ENCODE measurements around the gene SUN2. TPM values are rescaled to one million over a fixed set of nuclear protein-coding genes. Genes with fewer than 3 reads are reported as not detected.

Gene SUN2
- total and polyA plus RNA-seq, 10 of the 15 experiments (the other 5 are each of a cell fraction or from before 2014, with no cell fraction given): 0.18 to 107 (median 35.9) TPM

- no peak for TF ChIP-seq IKZF1 (conservative IDR thresholded peaks at IDR 0.05)
Measured at GRCh38 chr22:38698407-38699094, 57.2 kb downstream of the SUN2 start (continued).

- Histone ChIP-seq H4K20me1 (ENCODE audit: control insufficient read depth, insufficient read depth) (no peaks in the 10 kb centered on the region), H3K9ac (ENCODE audit: control insufficient read depth, insufficient read depth, low read length) (no peak overlapping the region), H3K9me3 (replicated peaks; ENCODE audit: control insufficient read depth, insufficient read depth, low read length) (no peaks in the 10 kb centered on the region), H2AFZ (ENCODE audit: control insufficient read depth, low read depth, low read length) (no peak overlapping the region), H3K4me2 (ENCODE audit: control insufficient read depth, insufficient read depth) (peak overlapping the region; percentile 83), H3K4me1 (ENCODE audit: control insufficient read depth, insufficient read depth, low read length) (peaks cover 8% of the 10 kb centered on the region), H3K4me3 (peak overlapping the region; percentile 86), H3K79me2 (ENCODE audit: control insufficient read depth, insufficient read depth, low read length) (peaks cover 56% of the 10 kb centered on the region), H3K27me3 (replicated peaks in 1 of 2; ENCODE audit: control insufficient read depth in 2 of 2, insufficient read depth in 2 of 2, low read length in 1 of 2) (no peaks in the 10 kb centered on the region), H3K36me3 (ENCODE audit: control insufficient read depth in 2 of 2, insufficient read depth in 2 of 2, low read length in 1 of 2) (0 out of 4 replicates have a peak, but pooled peaks cover 0 to 7% of the 10 kb centered on the region in 2 experiments), H3K27ac (ENCODE audit: control insufficient read depth, insufficient read depth) (no peak overlapping the region)
- DNase-seq (ENCODE audit: low read depth, low spot score): no peak
- SMC1A ChIA-PET (ENCODE audit: uncharacterized antibody, unreplicated experiment): interaction anchor here (0.9 to 7.6 kb wide), 5 partner anchors 10 to 40 kb away, joined by 3 to 54 read pairs (median 11); partner anchors contain the start of genes CBY1, FAM227A, GTPBP1 and TOMM22
- BruUV-seq (replicated peaks): no TSS peak
- no peak for FAIRE-seq
- intact Hi-C loops (cut with micrococcal nuclease; ENCODE audit: unreplicated experiment) (no loop called here), in situ Hi-C loops (cut with MboI) (no loop called here)
- RAD21 ChIA-PET (ENCODE audit: unreplicated experiment): interaction anchor here (1.7 to 5.3 kb wide), 3 partner anchors 11 to 16 kb away, joined by 3 to 30 read pairs (median 12); partner anchors contain the start of gene TOMM22
- TF ChIP-seq TCF12 (IDR thresholded peaks at IDR 0.05; ENCODE audit: low read depth, low read length) (no peak), ZSCAN29 (IDR thresholded peaks at IDR 0.05) (no peak), ZBTB40 (IDR thresholded peaks at IDR 0.05; ENCODE audit: borderline replicate concordance) (peak; percentile 25; the same call in 1 of the 2 replicates), ZBTB33 (IDR thresholded peaks at IDR 0.05) (peak; percentile 92; the same call in 1 of the 2 replicates), IKZF1 (conservative IDR thresholded peaks at IDR 0.05) (0 out of 2 replicates have a peak, but pooled peaks have one; percentile 24), MLLT1 (IDR thresholded peaks at IDR 0.05) (peak; percentile 94)
- ATAC-seq: no peak
- POLR2A ChIA-PET: interaction anchor here (1.0 to 5.9 kb wide), 8 partner anchors 8 to 60 kb away, joined by 4 to 43 read pairs (median 12); partner anchors contain the start of genes CBY1, FAM227A, GTPBP1 and SUN2
- CTCF ChIA-PET: interaction anchor here (0.6 to 4.4 kb wide), 8 partner anchors 10 to 802 kb away, joined by 3 to 45 read pairs (median 4); partner anchors contain the start of gene TOMM22
- WGBS (ENCODE audit: insufficient coverage, insufficient replicate concordance, low lambda C conversion rate, missing lambda C conversion rate): 77% methylated on average over 8 of the region's 8 CpGs
Measured at GRCh38 chr22:38697425-38698089, 58.2 kb downstream of the SUN2 start.

Measured in GM12878 (cell line).